Measurements from ENCODE around the gene PTGER4. TPM values are rescaled to one million over a fixed set of nuclear protein-coding genes. Genes with fewer than 3 reads are reported as not detected.

PTGER4 gene
- total and polyA plus RNA-seq, 2 of the 8 experiments (the other 6 are each of a cell fraction or from before 2014, with no cell fraction given): 0.76 to 1.2 TPM

GRCh38 chr5:40733879-40734563, 54.3 kb downstream of the PTGER4 start:
- no peak overlapping the region for H3K4me2 ChIP-seq (ENCODE audit: insufficient read depth in 1 of 2, low read depth in 2 of 2, low read length in 2 of 2)
- no peak overlapping the region for H2BK12ac ChIP-seq (ENCODE audit: low read depth, low read length)
- no peaks in the 10 kb centered on the region for H3K79me1 ChIP-seq (ENCODE audit: low read depth, low read length)
- H2AK5ac ChIP-seq (ENCODE audit: low read depth, low read length): no peak overlapping the region
- TF ChIP-seq SUZ12 (IDR thresholded peaks at IDR 0.05; ENCODE audit: low read length) (no peak), NRF1 (IDR thresholded peaks at IDR 0.05; ENCODE audit: low read depth, low read length) (no peak), KDM5A (IDR thresholded peaks at IDR 0.05; ENCODE audit: low read length) (no peak), RFX5 (IDR thresholded peaks at IDR 0.05; ENCODE audit: borderline replicate concordance, low read depth, low read length) (no peak), RAD21 (IDR thresholded peaks at IDR 0.05 in 1 of 2, conservative IDR thresholded peaks at IDR 0.05 in 1 of 2; ENCODE audit: low read depth in 2 of 2, low read length in 2 of 2) (no peak), CHD1 (IDR thresholded peaks at IDR 0.05; ENCODE audit: low read depth, low read length) (no peak), TBP (IDR thresholded peaks at IDR 0.05; ENCODE audit: low read depth, low read length) (no peak), KDM4A (IDR thresholded peaks at IDR 0.05; ENCODE audit: low read depth, low read length, severe bottlenecking) (no peak), BRCA1 (IDR thresholded peaks at IDR 0.05; ENCODE audit: low read depth, low read length) (no peak), YY1 (IDR thresholded peaks at IDR 0.05; ENCODE audit: low read depth, low read length) (no peak)
- H2AFZ ChIP-seq (ENCODE audit: low read length): no peak overlapping the region
- H3K23me2 ChIP-seq (ENCODE audit: low read depth, low read length): no peaks in the 10 kb centered on the region
- H2BK120ac ChIP-seq (replicated peaks; ENCODE audit: low read depth, low read length): no peak overlapping the region
- no peaks in the 10 kb centered on the region for H3K79me2 ChIP-seq (ENCODE audit: control insufficient read depth in 1 of 2, insufficient read depth in 2 of 2, low read length in 2 of 2)
- no peak overlapping the region for H2BK5ac ChIP-seq (ENCODE audit: low read depth, low read length)
- H2BK15ac ChIP-seq (ENCODE audit: low read length): no peak overlapping the region
- no peaks in the 10 kb centered on the region for H3K27me3 ChIP-seq (replicated peaks in 1 of 4; ENCODE audit: control insufficient read depth in 3 of 4, extremely low read depth in 1 of 4, insufficient read depth in 3 of 4, low read length in 3 of 4)
- no peak overlapping the region for H2BK20ac ChIP-seq (ENCODE audit: low read length)
- no peak overlapping the region for H3K9ac ChIP-seq (replicated peaks in 1 of 4; ENCODE audit: extremely low read depth in 1 of 4, low read depth in 3 of 4, low read length in 3 of 4)
- H4K8ac ChIP-seq (ENCODE audit: extremely low read depth, insufficient read depth, low read length): no peak overlapping the region
- no peak overlapping the region for H3K23ac ChIP-seq (ENCODE audit: insufficient read length)
- H3K36me3 ChIP-seq (ENCODE audit: control insufficient read depth in 2 of 4, insufficient read depth in 4 of 4, low read length in 3 of 4): no peaks in the 10 kb centered on the region; a peak in 2 of 8 replicates
- DNase-seq (ENCODE audit: low read depth in 1 of 2, low spot score in 2 of 2) (no peak), FAIRE-seq (no peak)
- no peak overlapping the region for H3K14ac ChIP-seq (ENCODE audit: insufficient read length)
- H3K4me1 ChIP-seq (replicated peaks in 1 of 4; ENCODE audit: control insufficient read depth in 3 of 4, insufficient read depth in 4 of 4, low read length in 3 of 4): no peaks in the 10 kb centered on the region
- no peak overlapping the region for H4K91ac ChIP-seq (replicated peaks; ENCODE audit: insufficient read length, low read length)
- POLR2A ChIA-PET (ENCODE audit: partially characterized antibody): interaction anchor here (0.7 kb wide), 1 partner anchor 476 kb away, joined by 3 read pairs; no protein-coding TSS in a partner anchor
- no peak overlapping the region for H4K5ac ChIP-seq (ENCODE audit: insufficient read length, low read depth, low read length)
- no peak overlapping the region for H3K4ac ChIP-seq (replicated peaks; ENCODE audit: insufficient read length, low read depth, low read length)
- no peaks in the 10 kb centered on the region for H4K20me1 ChIP-seq (replicated peaks in 1 of 2; ENCODE audit: control insufficient read depth in 1 of 2, insufficient read depth in 2 of 2, low read length in 2 of 2)
- no peak overlapping the region for H3K27ac ChIP-seq (ENCODE audit: low read depth, low read length)
- no peak overlapping the region for H3K56ac ChIP-seq (replicated peaks; ENCODE audit: insufficient read length, low read depth, low read length)
- 92% methylated on average over 3 of the region's 3 CpGs; no CpG with 5 or more reads in 1 of the 2 experiments for WGBS, 2 experiments (ENCODE audit: extremely low coverage in 1 of 2, insufficient coverage in 1 of 2, insufficient read length in 1 of 2, insufficient replicate concordance in 2 of 2, low coverage in 1 of 2, low lambda C conversion rate in 2 of 2, missing lambda C conversion rate in 1 of 2)
- CTCF ChIA-PET (ENCODE audit: partially characterized antibody): interaction anchor here (0.6 to 2.6 kb wide), 13 partner anchors 10 to 1155 kb away, joined by 3 to 15 read pairs (median 4); no protein-coding TSS in a partner anchor
- no peak overlapping the region for H3K18ac ChIP-seq (ENCODE audit: extremely low read depth, low read length)
- no peaks in the 10 kb centered on the region for H3K9me3 ChIP-seq (ENCODE audit: insufficient read depth in 2 of 2, low read depth in 1 of 2, low read length in 1 of 2)
- H3K4me3 ChIP-seq (ENCODE audit: extremely low read depth in 1 of 4, insufficient read depth in 2 of 4, low read depth in 3 of 4, low read length in 4 of 4): no peak overlapping the region
